ENCODE data around the gene ANKFY1.
"Not testable (repeated sequence)": the region's sequence is repeated elsewhere in the genome, so short reads cannot be mapped to it uniquely, and the experiment has no call there.

Gene ANKFY1

DNA sequence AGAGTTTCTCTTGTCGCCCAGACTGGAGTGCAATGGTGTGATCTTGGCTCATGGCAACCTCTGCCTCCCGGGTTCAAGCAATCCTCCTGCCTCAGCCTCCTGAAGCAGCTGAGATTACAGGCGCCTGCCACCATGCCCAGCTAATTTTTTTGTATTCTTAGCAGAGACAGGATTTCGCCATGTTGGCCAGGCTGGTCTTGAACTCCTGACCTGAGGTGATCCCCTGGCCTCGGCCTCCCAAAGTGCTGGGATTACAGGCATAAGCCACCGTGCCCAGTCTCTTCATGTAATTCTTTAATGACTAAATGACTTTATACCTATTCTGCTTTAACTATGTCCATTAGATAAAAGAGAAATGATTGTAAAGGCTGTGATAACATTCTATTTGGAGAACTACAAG is 8.5 kb downstream of the ANKFY1 start:
- not testable (repeated sequence) for DNase-seq

DNA sequence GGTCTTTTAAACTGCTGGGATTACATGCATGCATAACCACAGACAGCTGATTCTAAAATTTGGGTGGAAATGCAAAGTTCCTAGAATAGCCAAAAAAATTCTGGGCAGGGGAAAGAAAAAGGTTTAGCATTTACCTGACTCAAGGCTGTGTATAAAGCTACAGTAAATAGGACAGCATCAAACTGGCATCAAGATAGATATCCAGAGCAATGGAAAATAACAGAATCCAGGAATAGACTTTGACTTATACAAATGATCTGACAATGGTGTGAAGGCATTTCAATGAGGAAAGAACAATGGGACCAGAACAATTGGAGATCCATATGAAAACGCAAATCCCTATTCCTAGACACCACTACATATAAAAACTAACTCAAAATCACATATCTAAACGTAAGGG is 12.9 kb downstream of the ANKFY1 start:
- DNase-seq: no peak

DNA sequence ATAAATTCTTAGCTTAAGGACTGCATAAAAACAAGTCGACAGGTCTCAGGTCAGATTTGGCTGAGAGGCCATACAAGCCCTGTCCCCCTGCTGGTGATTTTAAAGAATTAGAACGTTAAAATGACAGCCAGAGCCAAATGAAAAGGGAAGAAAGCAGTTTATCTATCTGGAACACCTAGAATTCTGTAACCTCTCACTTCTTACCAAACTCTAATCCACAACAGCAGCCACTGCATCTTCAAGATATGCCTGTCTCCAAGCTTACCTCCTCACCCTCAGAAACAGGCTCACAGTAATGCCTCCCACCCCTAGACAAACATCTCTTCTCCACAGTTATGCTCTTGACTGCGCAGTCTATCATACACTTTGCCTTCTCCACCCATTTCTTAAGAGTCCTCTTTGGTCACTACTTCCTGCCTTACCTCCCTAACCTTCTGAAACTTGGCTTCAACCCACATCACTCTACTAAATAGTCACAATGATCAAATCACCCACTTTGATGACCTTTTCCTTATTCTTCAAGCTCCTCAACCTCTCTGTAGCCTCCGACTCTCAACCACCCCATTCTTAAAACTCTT is 14.2 kb downstream of the ANKFY1 start:
- no peak for DNase-seq

DNA sequence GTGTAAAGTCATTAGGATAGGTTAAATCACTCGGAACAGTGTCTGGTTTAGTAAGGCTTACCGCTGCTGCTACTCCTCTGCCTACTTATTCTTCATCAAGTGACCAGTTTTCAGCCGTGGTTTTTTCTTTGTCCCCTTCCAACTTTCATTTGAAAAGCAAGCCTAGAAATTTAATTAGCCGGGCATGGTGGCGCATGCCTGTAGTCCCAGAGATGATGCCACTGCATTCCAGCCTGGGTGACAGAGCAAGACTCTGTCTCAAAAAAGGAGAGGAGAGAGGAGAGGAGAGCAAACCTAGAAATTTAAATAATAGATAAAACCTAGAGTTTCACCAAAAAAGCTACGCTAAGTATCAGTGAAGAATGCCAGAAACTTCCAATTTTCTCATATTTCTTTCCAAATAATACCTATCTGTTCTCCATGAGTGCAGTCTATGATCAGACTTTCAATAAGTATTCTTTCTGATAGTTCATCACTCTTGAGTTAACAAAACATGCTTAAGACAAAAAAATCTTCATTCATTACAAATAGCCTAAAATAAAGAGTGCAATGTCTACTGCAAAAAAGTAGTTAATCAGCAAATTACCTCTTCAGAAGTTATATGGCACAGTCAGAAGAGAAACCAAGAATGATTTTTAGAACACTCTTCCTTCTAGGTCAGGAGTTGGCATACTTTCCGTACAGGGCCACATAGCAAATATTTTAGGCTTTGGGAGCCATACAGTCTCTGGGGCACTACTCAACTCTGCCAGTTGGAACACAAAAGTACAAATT is 15.1 kb downstream of the ANKFY1 start:
- DNase-seq: no peak

DNA sequence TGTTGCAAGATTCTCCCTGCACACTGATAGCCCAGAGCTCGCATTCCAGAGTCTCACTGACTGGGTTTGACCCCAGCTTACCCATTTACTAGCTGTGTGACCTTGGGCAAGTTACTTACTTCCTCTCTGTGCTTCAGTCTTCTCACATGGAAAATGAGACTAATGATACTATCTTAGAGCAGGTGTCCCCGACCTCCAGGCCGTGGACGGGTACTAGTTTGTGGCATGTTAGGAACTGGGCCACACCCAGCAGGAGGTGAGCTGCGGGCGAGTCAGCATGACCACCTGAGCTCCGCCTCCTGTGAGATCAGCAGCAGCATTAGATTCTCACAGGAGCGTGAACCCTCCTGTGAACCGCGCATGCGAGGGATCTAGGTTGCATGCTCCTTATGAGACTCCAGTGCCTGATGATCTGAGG is 15.8 kb downstream of the ANKFY1 start:
- DNase-seq: no peak

DNA sequence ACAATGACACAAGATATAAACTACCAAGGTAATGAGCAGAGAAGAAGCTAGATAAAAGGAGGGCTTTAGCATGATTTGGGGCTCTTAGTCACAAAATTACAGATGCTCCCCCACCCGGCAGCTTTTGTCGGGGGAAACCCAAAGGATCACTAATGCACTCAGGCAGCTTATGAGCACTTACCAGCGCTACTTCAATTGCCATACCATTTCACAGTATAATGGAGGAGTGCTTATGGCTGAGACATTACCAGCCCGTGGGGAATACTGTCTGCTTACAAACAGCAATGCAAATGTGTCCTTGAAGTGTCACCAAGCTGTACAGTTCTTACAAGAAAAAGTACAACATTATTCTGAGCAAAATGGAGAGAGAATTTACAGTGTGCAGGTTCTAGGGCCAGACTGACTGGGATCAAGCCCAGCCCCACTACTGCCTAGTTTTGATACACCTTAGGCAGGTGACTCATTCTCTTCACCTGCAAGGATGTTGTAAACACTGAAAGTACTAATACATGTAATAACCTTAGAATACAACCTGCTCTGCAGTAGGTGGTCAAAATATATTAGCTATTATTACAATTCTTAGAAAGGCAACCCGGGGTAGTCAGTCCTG is 16.3 kb downstream of the ANKFY1 start:
- no peak for DNase-seq

DNA sequence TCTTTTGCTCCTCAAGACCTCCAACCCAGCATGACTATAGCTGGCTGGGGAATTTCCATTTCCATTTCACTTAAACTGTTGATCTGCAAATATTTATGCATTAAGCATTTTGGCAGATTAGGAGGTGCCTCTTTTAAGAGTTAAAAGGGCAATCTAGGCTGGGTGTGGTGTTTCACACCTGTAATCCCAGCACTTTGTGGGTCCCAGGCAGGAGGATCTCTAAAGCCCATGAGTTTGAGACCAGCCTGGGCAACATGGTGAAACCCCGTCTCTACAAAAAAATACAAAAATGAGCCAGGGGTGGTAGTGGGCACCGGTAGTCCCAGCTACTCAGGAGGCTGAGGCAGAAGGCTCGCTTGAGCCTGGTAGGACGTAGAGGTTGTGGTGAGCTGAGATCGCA is 17.1 kb downstream of the ANKFY1 start:
- DNase-seq: no peak

DNA sequence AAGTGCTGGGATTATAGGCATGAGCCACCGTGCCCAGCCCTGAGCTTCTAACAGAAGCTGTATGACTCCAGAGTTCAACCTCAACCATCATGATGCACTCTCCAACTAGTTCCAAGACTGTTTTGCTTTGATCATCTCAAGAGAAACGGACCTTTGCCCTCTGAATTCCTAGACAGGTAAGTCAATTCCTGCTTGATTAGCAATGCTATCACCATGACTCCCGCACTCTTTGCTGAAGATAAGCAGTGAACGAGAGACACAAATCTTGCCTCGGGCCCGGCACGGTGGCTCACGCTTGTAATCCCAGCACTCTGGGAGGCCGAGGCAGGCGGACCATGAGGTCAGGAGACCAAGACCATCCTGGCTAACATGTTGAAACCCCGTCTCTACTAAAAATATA is 22.2 kb downstream of the ANKFY1 start:
- no peak for DNase-seq

DNA sequence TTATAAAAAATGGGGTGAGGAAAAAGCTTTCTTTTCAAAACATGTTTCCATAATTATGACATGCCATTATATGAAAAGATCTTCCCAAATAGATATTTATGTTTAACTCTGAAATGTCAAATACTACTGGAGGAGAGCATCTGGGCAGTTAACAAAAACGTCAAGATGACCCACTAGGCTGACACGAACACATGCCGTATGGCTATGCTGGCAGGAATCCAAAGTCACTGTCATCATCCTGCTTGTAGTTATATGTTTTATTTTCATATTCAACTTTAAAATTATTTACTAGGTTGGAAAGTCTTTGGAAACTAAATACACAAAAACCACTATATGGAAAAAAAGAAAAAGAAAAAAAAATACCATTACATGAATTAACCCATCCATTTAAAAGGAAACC is 27.3 kb downstream of the ANKFY1 start:
- no peak for DNase-seq

DNA sequence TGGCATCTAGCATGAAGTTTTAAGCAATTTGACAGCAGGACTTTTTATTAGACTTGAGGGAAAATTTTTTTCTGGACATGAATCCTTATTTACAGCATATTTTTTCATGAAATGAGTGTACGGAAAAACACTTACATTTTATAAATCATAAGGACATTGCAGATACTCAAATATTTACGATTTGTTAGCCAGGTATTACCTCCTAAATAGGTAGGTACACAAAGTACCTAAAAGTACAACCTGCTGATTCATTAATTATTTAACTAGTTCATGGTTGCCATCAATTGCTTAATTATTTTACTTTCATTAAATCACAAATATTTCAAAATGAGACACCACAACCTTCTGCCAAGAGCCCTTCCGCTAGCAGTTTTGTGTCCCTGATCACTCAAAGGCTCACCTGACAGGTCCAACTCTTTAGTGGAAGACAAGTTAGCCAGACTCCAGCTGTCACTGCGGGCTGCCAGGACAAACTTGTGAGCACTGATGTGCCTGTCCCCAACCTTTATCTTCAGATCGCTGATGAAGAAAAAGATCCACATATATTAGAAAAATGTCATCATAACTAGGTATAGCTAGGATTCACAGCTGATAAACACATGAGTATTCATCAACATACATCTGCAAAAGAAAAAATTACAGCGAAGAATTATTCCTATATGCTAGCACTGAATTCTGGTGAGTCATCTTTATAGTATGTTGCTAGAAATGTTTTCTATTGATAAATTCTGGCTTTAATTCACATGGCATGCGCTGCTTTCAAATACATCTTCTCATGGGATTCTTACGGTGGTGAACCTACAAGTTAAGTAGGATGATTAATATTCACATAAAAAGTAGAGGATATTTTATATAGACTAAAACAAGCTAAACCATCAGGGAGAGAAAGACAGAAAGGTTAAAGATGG is 28.2 kb downstream of the ANKFY1 start:
- no peak for DNase-seq

DNA sequence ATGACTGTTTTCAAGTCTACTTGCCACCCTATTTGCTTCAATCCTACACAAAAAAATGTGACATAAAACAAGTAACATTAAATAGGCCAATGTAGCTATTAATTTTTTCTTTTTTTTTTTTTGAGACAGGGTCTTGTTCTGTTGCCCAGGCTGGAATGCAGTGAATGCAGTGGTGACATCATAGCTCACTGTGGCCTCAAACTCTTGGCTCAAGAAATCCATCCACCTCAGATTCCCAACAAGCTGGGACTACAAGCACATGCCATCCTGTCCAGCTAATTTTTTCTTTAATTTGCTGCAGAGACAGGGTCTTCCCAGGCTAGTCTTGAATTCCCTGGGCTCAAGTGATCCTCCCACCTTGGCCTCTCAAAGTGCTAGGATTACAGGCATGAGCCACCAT is 29.4 kb downstream of the ANKFY1 start:
- DNase-seq: no peak

DNA sequence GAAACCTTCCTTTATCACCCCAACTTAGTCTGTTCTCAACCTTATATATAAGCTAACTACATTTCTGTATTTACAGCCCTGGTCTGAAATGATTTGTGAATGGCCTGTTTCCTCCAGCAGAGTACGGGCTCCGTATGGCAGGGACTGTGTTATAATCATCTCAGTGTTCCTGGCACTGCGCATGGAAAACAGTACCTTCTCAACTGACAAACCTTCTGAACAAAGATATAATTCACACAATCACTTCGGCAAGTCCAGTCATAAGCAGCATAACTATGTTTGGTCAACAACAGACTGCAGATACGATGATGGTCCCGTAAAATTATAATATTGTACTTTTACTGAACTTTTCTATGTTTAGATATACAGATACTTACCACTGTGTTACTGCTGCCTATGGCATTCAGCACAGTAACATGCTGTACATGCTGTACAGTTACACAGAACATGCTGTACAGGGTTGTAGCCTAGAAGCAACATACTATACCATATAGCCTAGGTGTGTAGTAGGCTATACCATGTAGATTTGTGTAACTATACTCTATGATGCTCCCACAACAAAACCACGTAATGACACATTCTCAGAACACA is 30.0 kb downstream of the ANKFY1 start:
- no peak for DNase-seq

DNA sequence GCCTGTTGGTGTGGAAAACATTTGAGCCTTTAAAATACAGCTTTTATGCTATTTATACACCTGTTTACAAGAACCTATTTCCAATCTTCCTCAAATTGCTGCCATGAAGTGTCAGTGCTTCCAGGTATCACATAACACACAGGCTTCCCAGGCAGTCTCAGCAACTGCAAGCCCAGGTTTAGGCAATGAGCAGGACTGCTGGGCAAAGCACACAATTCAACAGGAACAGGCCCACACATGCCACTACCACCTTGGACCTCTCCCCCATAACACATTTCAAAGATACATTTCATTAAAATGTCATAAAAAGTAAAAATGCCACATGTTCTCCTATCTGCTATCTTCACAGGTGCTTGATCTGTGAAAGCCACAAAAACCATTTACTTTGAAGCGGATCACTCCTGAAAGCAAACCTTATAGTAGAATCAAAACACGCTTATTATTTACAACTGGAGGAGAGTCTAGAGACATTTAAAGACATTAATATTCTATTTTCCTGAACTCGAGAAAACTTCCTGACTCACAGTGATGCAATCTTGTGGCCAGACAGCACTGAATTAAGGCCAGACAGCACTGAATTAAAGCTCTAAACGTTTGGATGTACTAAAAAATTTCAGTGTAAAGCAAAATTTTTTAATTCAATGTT is 31.5 kb downstream of the ANKFY1 start:
- DNase-seq: no peak

DNA sequence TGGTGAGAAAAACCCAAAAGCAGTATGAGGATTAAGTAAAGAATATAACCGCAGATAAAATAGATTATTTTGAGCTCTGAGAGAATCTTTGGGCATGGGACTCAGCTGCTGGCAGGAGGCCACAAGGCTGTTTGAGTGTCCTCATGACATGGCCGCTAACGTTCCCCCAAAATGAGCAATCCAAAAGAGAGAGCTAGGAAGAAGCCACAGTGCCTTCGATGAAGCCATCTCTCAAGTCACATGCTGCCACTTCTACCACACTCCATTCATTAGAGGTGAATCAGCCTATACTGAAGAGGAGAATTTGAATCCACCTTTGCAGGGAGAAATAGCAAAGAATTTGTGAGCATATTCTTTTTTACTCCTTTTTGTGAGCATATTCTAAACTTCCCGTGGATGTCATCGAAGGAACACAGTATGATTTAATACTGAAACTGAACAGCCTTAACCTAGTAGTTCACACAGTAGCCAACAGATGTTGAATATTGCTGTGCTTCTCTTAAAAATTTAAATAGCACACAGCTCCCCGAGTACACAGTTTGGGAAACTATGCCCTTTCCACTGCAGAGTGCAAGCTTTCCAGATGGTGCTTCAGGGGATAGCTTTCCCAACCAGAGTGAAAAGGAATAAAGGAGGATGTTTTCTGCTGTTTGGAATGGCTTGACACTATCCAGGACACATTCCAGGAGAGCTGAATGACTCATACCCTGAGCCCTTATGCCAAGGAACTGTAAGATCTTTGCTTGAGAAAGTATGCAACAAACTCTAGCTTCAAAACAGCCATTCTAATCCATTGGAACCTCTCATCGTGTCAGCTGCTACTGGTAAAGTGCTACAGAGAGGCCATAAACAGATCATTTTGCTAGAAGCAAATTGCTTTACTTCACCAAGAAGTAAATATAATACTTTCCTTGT is 33.9 kb downstream of the ANKFY1 start:
- DNase-seq: no peak

DNA sequence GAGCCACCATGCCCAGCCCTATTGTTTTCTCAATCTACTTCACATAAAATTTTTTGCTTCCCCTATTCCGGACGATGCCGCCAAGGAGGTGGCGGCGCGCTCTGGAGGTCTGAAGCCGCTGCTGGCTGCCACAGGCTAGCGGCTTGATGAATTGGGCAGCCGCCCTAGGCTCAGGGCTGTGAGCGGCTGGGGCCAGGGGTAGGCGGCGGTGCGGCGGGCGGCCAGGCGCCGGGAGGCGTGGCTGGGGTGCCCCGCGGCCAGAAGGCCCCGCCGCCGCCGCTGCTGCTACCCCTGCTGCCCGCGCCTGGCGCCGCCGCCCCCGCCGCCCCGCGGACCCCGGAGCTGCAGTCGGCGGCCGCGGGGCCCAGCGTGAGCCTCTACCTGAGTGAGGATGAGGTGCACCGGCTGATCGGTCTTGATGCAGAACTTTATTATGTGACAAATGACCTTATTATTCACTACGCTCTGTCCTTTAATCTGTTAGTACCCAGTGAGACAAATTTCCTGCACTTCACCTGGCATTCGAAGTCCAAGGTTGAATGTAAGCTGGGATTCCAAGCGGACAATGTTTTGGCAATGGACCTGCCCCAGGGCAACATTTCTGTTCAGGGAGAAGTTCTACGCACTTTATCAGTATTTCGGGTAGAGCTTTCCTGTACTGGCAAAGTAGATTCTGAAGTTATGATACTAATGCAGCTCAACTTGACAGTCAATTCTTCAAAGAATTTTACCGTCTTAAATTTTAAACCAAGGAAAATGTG is 41.7 kb downstream of the ANKFY1 start:
- DNase-seq: no peak

DNA sequence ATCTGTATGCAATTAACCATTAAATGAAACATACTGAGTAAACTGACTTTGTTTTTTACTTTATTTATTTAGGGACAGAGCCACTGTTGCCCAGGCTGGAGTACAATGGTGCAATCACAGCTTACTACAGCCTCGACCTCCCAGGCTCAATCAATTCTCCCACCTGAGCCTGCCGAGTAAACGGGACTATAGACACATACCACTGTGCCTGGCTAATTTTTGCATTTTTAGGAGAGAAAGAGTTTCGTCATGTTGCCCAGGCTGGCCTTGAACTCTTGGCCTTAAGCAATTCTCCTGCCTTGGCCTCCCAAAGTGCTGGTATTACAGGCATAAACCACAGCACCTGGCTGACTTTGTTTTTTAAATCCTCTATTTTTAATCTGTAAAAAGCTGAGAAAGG is 42.6 kb downstream of the ANKFY1 start:
- no peak for DNase-seq

DNA sequence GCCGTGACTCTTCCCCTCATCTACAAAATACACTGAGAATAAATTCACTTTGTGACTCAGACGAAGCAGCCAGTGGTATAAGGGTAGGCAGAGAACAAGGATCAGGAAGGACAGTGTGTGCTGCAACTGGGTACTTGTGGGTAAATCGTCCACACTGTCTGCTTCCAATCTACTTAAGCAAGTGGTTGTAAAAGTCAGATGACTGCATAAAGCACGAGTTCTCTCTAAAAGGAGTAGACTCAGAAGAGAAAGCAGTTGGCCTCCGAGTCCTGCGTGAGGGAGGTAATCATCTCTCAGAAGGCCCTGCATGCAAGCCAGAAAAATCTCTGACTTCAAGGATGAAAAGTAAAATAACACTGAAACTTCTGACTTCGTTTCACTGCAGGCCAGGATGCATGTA is 43.1 kb downstream of the ANKFY1 start:
- no peak for DNase-seq

DNA sequence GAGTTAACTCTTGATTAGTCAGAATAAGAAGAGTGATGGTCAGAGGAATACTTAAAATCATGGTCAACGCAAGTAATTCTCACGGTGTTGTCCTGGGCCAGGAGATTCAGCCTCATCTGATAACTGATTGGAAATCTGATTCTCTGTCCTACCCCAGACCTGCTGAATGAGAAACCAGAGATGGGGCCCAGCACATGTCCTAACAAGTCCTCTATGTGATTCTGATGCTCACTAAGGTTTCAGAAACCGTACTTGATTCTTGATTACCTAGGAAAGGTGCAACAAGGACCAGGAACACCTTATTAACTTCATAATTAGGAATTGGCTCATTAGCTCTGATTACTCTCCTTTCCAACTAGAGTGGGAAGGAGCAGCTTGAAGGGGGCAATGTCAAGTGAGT is 44.5 kb downstream of the ANKFY1 start:
- no peak for DNase-seq

DNA sequence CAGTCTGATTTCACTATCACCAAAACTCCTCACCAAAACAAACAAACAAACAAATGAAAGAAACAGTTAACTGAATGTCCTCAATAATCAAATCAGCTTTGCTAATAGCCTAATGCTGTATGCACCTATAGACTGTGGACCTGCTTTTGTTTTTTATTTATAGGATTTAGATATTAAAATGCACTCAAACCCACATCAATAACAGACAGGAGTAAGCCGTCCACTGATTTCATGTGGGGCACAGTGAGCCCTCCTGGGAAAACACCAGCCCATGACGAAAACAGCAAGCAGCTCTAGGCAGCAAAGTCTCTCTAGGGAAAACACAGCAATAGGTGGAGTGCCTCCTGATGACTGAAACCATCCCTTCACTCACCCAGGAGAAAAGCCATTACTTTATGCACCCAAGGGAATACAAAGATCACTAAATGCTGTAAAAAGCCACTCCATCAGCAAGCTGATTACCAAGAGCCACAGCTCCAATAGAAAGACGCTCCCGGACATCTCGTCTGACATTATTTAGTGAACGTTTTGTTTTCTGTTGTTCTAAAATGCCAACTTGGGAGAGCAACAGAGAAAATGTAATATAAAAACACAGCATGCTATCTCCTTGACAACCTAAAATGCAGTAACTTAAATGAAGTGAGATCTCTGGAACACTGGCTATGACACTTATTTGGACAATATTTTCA is 47.8 kb downstream of the ANKFY1 start:
- no peak for DNase-seq

DNA sequence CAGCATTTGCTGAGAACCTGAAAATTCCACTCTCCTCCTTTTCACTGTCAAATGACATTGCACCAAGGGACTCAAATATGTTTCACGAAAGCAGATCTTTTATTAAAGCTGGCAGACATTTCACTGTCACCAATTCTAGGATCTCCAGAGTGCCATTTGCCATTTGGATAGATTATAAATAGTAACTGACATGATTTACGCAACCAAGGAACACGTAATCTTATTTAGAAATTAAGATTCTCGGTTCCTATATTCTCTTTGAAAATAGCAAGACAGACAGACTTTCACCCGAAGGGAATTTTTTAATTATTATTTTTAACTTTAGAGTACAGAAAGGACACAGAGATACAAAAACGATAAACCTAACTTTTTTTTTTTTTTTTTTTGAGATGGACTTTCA is 49.6 kb downstream of the ANKFY1 start:
- no peak for DNase-seq

All from stimulated activated CD4-positive, alpha-beta T cell treated with anti-CD3 and anti-CD28 coated beads, Interleukin-4, amount 100 ng/mL, for 1 hour (primary cell).